NCI-H2081 treated with DMSO at 0.1 percent for 48 hours (cell line): ENCODE data around the gene PCGF1.

Experiments
- DNase-seq: peaks from one replicate; lab custom pipeline; 2025; lab: John Stamatoyannopoulos, UW

The PCGF1 gene

GRCh38 chr2:74536166-74536950 lies 28.9 kb upstream of the PCGF1 start:
- DNase-seq = no peak

GRCh38 chr2:74535440-74535965 lies 28.0 kb upstream of the PCGF1 start:
- no peak for DNase-seq

- no peak for DNase-seq
Observed at GRCh38 chr2:74534411-74534810, 26.9 kb upstream of the PCGF1 start.

GRCh38 chr2:74533464-74533863 lies 26.0 kb upstream of the PCGF1 start:
- no peak for DNase-seq

- no peak for DNase-seq
Observed at GRCh38 chr2:74532222-74532621, 24.7 kb upstream of the PCGF1 start.

- DNase-seq = no peak
Observed at GRCh38 chr2:74531666-74532065, 24.2 kb upstream of the PCGF1 start.

- no peak for DNase-seq
Observed at GRCh38 chr2:74530239-74531187, 23.0 kb upstream of the PCGF1 start.

- peak; percentile 94 for DNase-seq
Observed at GRCh38 chr2:74529357-74530238, 22.1 kb upstream of the PCGF1 start, which contains the start of the genes AUP1 and HTRA2. TSS of gene AUP1 (minus strand) at chr2:74529706. CDS start at chr2:74529629, 77 bp downstream. TSS of gene HTRA2 (plus strand) at chr2:74529933. CDS start at chr2:74530007, 74 bp downstream.

GRCh38 chr2:74528600-74529356 lies 21.3 kb upstream of the PCGF1 start:
- no peak for DNase-seq

GRCh38 chr2:74527741-74528140 lies 20.2 kb upstream of the PCGF1 start:
- no peak for DNase-seq

- DNase-seq = no peak
Observed at GRCh38 chr2:74526649-74527230, 19.2 kb upstream of the PCGF1 start.

GRCh38 chr2:74525717-74526648 lies 18.5 kb upstream of the PCGF1 start, which contains the start of gene DQX1:
TSS of gene DQX1 (minus strand) at chr2:74526231. CDS start at chr2:74525729, 502 bp downstream.
- DNase-seq = no peak

GRCh38 chr2:74524955-74525716 lies 17.6 kb upstream of the PCGF1 start:
- no peak for DNase-seq

GRCh38 chr2:74524005-74524404 lies 16.5 kb upstream of the PCGF1 start:
- DNase-seq = no peak

- DNase-seq = no peak
Observed at GRCh38 chr2:74522516-74522915, 15.0 kb upstream of the PCGF1 start.

- no peak for DNase-seq
Observed at GRCh38 chr2:74516650-74517049, 9.2 kb upstream of the PCGF1 start.

GRCh38 chr2:74515981-74516633 lies 8.6 kb upstream of the PCGF1 start:
- no peak for DNase-seq
